ENCODE results near the gene TOP1.

DNA sequence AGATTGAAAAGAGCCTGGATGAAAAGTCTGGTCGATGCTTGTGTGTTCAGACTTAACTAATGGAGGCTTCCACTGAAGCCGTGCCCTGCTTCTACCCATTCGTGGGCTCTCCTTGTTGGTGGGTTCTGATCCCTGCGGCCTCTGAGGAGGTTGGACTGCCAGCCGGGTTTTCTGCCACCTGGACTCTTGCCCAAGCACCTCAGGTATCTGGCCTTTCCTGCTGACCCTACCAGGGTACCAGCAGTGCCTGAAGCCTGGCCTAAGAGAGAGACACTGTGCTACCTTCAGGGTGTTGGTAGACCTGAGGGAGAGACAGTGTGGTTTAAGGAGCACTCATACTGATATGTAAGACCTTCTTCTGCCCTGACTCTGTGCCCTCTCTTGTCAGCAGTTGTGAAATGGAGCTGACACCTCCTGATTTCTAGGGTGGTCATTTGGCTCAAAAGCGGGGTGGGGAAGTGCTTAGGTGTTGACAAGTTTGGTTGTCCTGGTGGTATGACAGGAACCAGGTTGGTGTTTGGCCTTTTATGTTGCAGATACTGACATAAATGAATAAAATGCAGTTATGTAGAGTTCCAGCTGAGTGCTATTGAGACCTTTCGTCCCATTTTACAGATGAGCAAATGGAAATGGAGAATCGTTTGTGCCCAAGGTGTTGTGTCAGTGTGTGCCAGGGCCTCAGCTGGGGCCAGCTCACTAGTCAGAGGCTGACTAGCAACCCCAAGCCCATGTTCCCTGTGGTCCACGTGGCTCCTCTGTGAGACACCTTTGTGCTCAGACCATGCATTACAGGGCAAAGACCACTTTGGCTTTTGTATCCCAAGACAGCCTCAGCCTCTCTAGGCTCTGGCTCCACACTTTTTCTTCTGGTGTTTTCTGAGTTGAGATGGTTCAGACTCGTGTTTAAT, 111.9 kb downstream of the TOP1 start:
- no peak for TF ChIP-seq CTCF (conservative IDR thresholded peaks at IDR 0.05; ENCODE audit: low read depth, low read length)
- TF ChIP-seq EZH2 (IDR thresholded peaks at IDR 0.05; ENCODE audit: low read length, unreplicated experiment): no peak

All from PC-3 (cell line).